H1 (cell line): ENCODE results near the gene GPR162. TPM values are rescaled to one million over a fixed set of nuclear protein-coding genes. Genes with fewer than 3 reads are reported as not detected.

ENCODE experiments used
- CTCF ChIA-PET: fragments of 300-600 bp; sonication (Branson Sonifier 250); formaldehyde crosslinking; loops from one replicate; lab custom pipeline; 2021; ENCODE audit not compliant: partially characterized antibody; lab: Charles Lee
- POLR2A ChIA-PET: fragments of 300-600 bp; sonication (Branson Sonifier 250); formaldehyde crosslinking; loops from one replicate; lab custom pipeline; 2021; ENCODE audit warnings: inconsistent platforms; ENCODE audit not compliant: partially characterized antibody; lab: Charles Lee
- DNase-seq, 2 experiments: peaks; one replicate each; pipeline versions ENCODE4 v3.0.0 to v3.0.0-alpha.2; 2010 to 2022; ENCODE audit warnings: low spot score in 2 of 2, low read depth in 1 of 2, mixed read lengths in 1 of 2
- FAIRE-seq: peaks from 2 replicates; lab custom pipeline; 2011; peaks lifted over from hg19 to GRCh38; lab: Jason Lieb, UNC
- H2AFZ ChIP-seq: 2 replicates; pipeline ENCODE4 v1.8.1; 2012; ENCODE audit warnings: low read length, inconsistent platforms
- H2AK5ac ChIP-seq: 2 replicates; pipeline ENCODE4 v1.6.1; 2013; ENCODE audit warnings: low read depth, low read length
- H2BK120ac ChIP-seq: replicated peaks from 2 replicates; pipeline ENCODE3; 2013; ENCODE audit warnings: low read depth, low read length, inconsistent platforms
- H2BK12ac ChIP-seq: 2 replicates; pipeline ENCODE4 v1.6.1; 2013; ENCODE audit warnings: low read depth, low read length
- H2BK15ac ChIP-seq: 2 replicates; pipeline ENCODE4 v1.6.1; 2013; ENCODE audit warnings: low read length
- H2BK20ac ChIP-seq: 2 replicates; pipeline ENCODE4 v1.6.1; 2013; ENCODE audit warnings: low read length
- H2BK5ac ChIP-seq: 2 replicates; pipeline ENCODE4 v1.6.1; 2013; ENCODE audit warnings: low read depth, low read length
- H3K14ac ChIP-seq: 2 replicates; pipeline ENCODE4 v1.6.1; 2013; ENCODE audit warnings: inconsistent platforms; ENCODE audit not compliant: insufficient read length
- H3K18ac ChIP-seq: 2 replicates; pipeline ENCODE4 v1.6.1; 2013; ENCODE audit warnings: low read length; ENCODE audit errors: extremely low read depth
- H3K23ac ChIP-seq: 2 replicates; pipeline ENCODE4 v1.6.1; 2013; ENCODE audit warnings: inconsistent platforms; ENCODE audit not compliant: insufficient read length
- H3K23me2 ChIP-seq: 2 replicates; pipeline ENCODE4 v1.6.1; 2013; ENCODE audit warnings: low read depth, low read length
- H3K27ac ChIP-seq: 2 replicates; pipeline ENCODE4 v1.6.1; 2011; ENCODE audit warnings: low read depth, low read length, inconsistent platforms
- H3K27me3 ChIP-seq, 4 experiments: replicated peaks in 1 of 4; 1 replicate in 1 of 4; 2 replicates in 3 of 4; pipeline versions ENCODE4 v1.6.1 to v1.8.1; 2011 to 2013; ENCODE audit warnings: low read length in 3 of 4, mild to moderate bottlenecking in 3 of 4, inconsistent platforms in 2 of 4, mixed read lengths in 2 of 4, moderate library complexity in 1 of 4; ENCODE audit not compliant: control insufficient read depth in 3 of 4, insufficient read depth in 3 of 4; ENCODE audit errors: extremely low read depth in 1 of 4
- H3K36me3 ChIP-seq, 4 experiments: 2 replicates each; pipeline versions ENCODE4 v1.6.1 to v1.8.1; 2011 to 2013; ENCODE audit warnings: mild to moderate bottlenecking in 4 of 4, low read length in 3 of 4, moderate library complexity in 2 of 4, control low read depth in 1 of 4, inconsistent platforms in 1 of 4; ENCODE audit not compliant: insufficient read depth in 4 of 4, control insufficient read depth in 2 of 4
- H3K4ac ChIP-seq: replicated peaks from 2 replicates; pipeline ENCODE3; 2013; ENCODE audit warnings: low read length, low read depth, mixed read lengths, inconsistent platforms; ENCODE audit not compliant: insufficient read length
- H3K4me1 ChIP-seq, 4 experiments: replicated peaks in 1 of 4; 1 replicate in 1 of 4; 2 replicates in 3 of 4; pipeline versions ENCODE4 v1.6.1 to v1.8.1; 2011 to 2013; ENCODE audit warnings: low read length in 3 of 4, inconsistent platforms in 2 of 4, mixed read lengths in 1 of 4; ENCODE audit not compliant: insufficient read depth in 4 of 4, control insufficient read depth in 3 of 4
- H3K4me2 ChIP-seq, 2 experiments: 2 replicates each; pipeline versions ENCODE4 v1.6.1 to v1.8.1; 2011 to 2013; ENCODE audit warnings: low read depth in 2 of 2, low read length in 2 of 2, control low read depth in 1 of 2, inconsistent platforms in 1 of 2, mild to moderate bottlenecking in 1 of 2; ENCODE audit not compliant: insufficient read depth in 1 of 2
- H3K4me3 ChIP-seq, 4 experiments: fragments of 200-600, 300-600 bp in 1 of 4; sonication (generic), shearing (Covaris generic), sonication (Bioruptor Twin) in 1 of 4; 2 replicates each; pipeline versions ENCODE4 v1.5.1 to v1.8.1; 2011 to 2016; ENCODE audit warnings: low read length in 4 of 4, low read depth in 3 of 4, control low read depth in 2 of 4, inconsistent platforms in 2 of 4, mild to moderate bottlenecking in 2 of 4, mixed read lengths in 1 of 4, moderate library complexity in 1 of 4; ENCODE audit not compliant: insufficient read depth in 2 of 4; ENCODE audit errors: extremely low read depth in 1 of 4
- H3K56ac ChIP-seq: replicated peaks from 2 replicates; pipeline ENCODE3; 2013; ENCODE audit warnings: low read depth, mild to moderate bottlenecking, mixed read lengths, low read length, inconsistent platforms; ENCODE audit not compliant: insufficient read length
- H3K79me1 ChIP-seq: 2 replicates; pipeline ENCODE4 v1.6.1; 2013; ENCODE audit warnings: low read depth, low read length, control low read depth
- H3K79me2 ChIP-seq, 2 experiments: 2 replicates each; pipeline versions ENCODE4 v1.6.1 to v1.8.1; 2012 to 2013; ENCODE audit warnings: low read length in 2 of 2, mild to moderate bottlenecking in 2 of 2, inconsistent platforms in 1 of 2; ENCODE audit not compliant: insufficient read depth in 2 of 2, control insufficient read depth in 1 of 2
- H3K9ac ChIP-seq, 4 experiments: replicated peaks in 1 of 4; 1 replicate in 1 of 4; 2 replicates in 3 of 4; pipeline versions ENCODE4 v1.6.1 to v1.8.1; 2011 to 2013; ENCODE audit warnings: low read depth in 3 of 4, low read length in 3 of 4, control low read depth in 2 of 4, mild to moderate bottlenecking in 2 of 4, moderate library complexity in 2 of 4, inconsistent platforms in 1 of 4; ENCODE audit errors: extremely low read depth in 1 of 4
- H3K9me3 ChIP-seq, 2 experiments: 2 replicates each; pipeline versions ENCODE4 v1.6.1 to v1.8.1; 2012 to 2013; ENCODE audit warnings: mild to moderate bottlenecking in 2 of 2, moderate library complexity in 2 of 2, control low read depth in 1 of 2, inconsistent platforms in 1 of 2, low read depth in 1 of 2, low read length in 1 of 2, mixed read lengths in 1 of 2; ENCODE audit not compliant: insufficient read depth in 2 of 2
- H4K20me1 ChIP-seq, 2 experiments: replicated peaks in 1 of 2; 2 replicates each; pipeline versions ENCODE3 to v1.8.1; 2011 to 2013; ENCODE audit warnings: inconsistent platforms in 2 of 2, low read length in 2 of 2, mild to moderate bottlenecking in 1 of 2; ENCODE audit not compliant: insufficient read depth in 2 of 2, control insufficient read depth in 1 of 2
- H4K5ac ChIP-seq: 2 replicates; pipeline ENCODE4 v1.6.1; 2013; ENCODE audit warnings: low read length, low read depth, mixed read lengths, inconsistent platforms; ENCODE audit not compliant: insufficient read length
- H4K8ac ChIP-seq: 2 replicates; pipeline ENCODE4 v1.8.0; 2013; ENCODE audit warnings: mild to moderate bottlenecking, moderate library complexity, low read length, inconsistent platforms; ENCODE audit not compliant: insufficient read depth; ENCODE audit errors: extremely low read depth
- H4K91ac ChIP-seq: replicated peaks from 2 replicates; pipeline ENCODE3; 2013; ENCODE audit warnings: low read length, mixed read lengths, inconsistent platforms; ENCODE audit not compliant: insufficient read length
- CBX8 ChIP-seq: fragments of 300-800, 300-1000 bp; sonication (generic); IDR thresholded peaks from 2 replicates; pipeline ENCODE4 v1.7.1; 2016; ENCODE audit warnings: low read depth, low read length, borderline replicate concordance
- CHD2 ChIP-seq: IDR thresholded peaks from 2 replicates; pipeline ENCODE4 v1.6.1; 2012; ENCODE audit warnings: low read length, improper control_type of control experiment
- E2F6 ChIP-seq: IDR thresholded peaks from 2 replicates; pipeline ENCODE4 v1.6.1; 2012; ENCODE audit warnings: inconsistent platforms
- HDAC2 ChIP-seq, 2 experiments: fragments of 300-600 bp in 1 of 2; sonication (generic) in 1 of 2; IDR thresholded peaks; 2 replicates each; pipeline ENCODE4 v1.6.1; 2011 to 2012; ENCODE audit warnings: low read depth in 2 of 2, low read length in 2 of 2, mild to moderate bottlenecking in 2 of 2, moderate library complexity in 2 of 2, borderline replicate concordance in 1 of 2, inconsistent platforms in 1 of 2
- KDM1A ChIP-seq: fragments of 200-600, 300-600 bp; sonication (generic); IDR thresholded peaks from 2 replicates; pipeline ENCODE4 v1.7.1; 2016; ENCODE audit warnings: mild to moderate bottlenecking, low read length, borderline replicate concordance
- NANOG ChIP-seq: IDR thresholded peaks from 2 replicates; pipeline ENCODE4 v1.6.1; 2011; ENCODE audit warnings: low read length, low read depth, mild to moderate bottlenecking, inconsistent platforms; ENCODE audit not compliant: insufficient read depth, poor library complexity, severe bottlenecking
- SP4 ChIP-seq: IDR thresholded peaks from 2 replicates; pipeline ENCODE4 v1.6.1; 2012; ENCODE audit warnings: low read length, inconsistent platforms
- TAF1 ChIP-seq: IDR thresholded peaks from 2 replicates; pipeline ENCODE4 v1.6.1; 2011; ENCODE audit warnings: mild to moderate bottlenecking, low read depth, low read length
- WGBS, 2 experiments: shearing (Covaris generic) in 1 of 2; methylation state at CpG; one replicate each; pipeline versions ENCODE4 v1.1.6 to v1.1.7; 2013 to 2015; ENCODE audit warnings: low lambda C conversion rate in 2 of 2, mixed read lengths in 2 of 2, inconsistent platforms in 1 of 2, low coverage in 1 of 2, missing lambda C conversion rate in 1 of 2; ENCODE audit not compliant: insufficient replicate concordance in 2 of 2, insufficient coverage in 1 of 2, insufficient read length in 1 of 2; ENCODE audit errors: extremely low coverage in 1 of 2, missing lambda C conversion rate in 1 of 2; 5-methylcytosine and 5-hydroxymethylcytosine counted together
- polyA plus RNA-seq, 7 experiments: library from polyadenylated mRNA; depleted of rRNA in 3 of 7; stranded (reverse) in 5 of 7; unstranded in 2 of 7; fragments of >200 nt in 5 of 7; fragments of 200-250 nt in 2 of 7; gene quantifications; 1 replicate in 5 of 7; 2 replicates in 1 of 7; 4 replicates in 1 of 7; pipeline versions ENCODE4 v1.2.1 to v1.2.3, GENCODE V29; 2011 to 2013; ENCODE audit warnings: missing spikeins in 2 of 7, mixed read lengths in 2 of 7
- total RNA-seq: library from RNA; stranded (reverse); fragmentation: NEBNext Ultra II Directional; extraction: Animal tissue kit (Norgen Biotek cat#: 25700); gene quantifications from 2 replicates; pipeline ENCODE4 v1.2.1, GENCODE V29; 2021

GPR162 gene
- total and polyA plus RNA-seq, 2 of the 8 experiments (the other 6 are each of a cell fraction or from before 2014, with no cell fraction given) = 7.3 to 8.8 TPM

GRCh38 chr12:6796576-6796975, 25.0 kb upstream of the GPR162 start:
- H3K27ac ChIP-seq = no peak overlapping the region
- no peaks in the 10 kb centered on the region for H3K36me3 ChIP-seq
- H3K18ac ChIP-seq = no peak overlapping the region
- H3K27me3 ChIP-seq = 0 out of 7 replicates have a peak, but pooled peaks cover 0 to 3% (median 0%) of the 10 kb centered on the region in 4 experiments
- H2BK120ac ChIP-seq = no peak overlapping the region
- DNase-seq = no peak
- H3K4me2 ChIP-seq = no peak overlapping the region
- no peak overlapping the region for H2BK20ac ChIP-seq
- H3K23me2 ChIP-seq = no peaks in the 10 kb centered on the region
- TF ChIP-seq KDM1A (no peak), NANOG (no peak), CHD2 (no peak), TAF1 (no peak), CBX8 (no peak), E2F6 (no peak), SP4 (no peak), HDAC2 (IDR thresholded peaks at IDR 0.05; ENCODE audit: borderline replicate concordance in 1 of 2, low read depth in 2 of 2, low read length in 2 of 2) (no peak)
- H2AK5ac ChIP-seq = no peak overlapping the region
- H3K9ac ChIP-seq = no peak overlapping the region
- no peak overlapping the region for H3K56ac ChIP-seq
- ChIA-PET CTCF (interaction anchor here (0.7 to 2.8 kb wide), 6 partner anchors 16 to 50 kb away, joined by 3 to 10 read pairs (median 4); partner anchors contain the start of gene MLF2), POLR2A (interaction anchor here (1.1 to 1.7 kb wide), 4 partner anchors 10 to 36 kb away, joined by 3 to 6 read pairs (median 5); partner anchors contain the start of gene GPR162)
- no peak overlapping the region for H4K91ac ChIP-seq
- no peak overlapping the region for H3K14ac ChIP-seq
- H4K20me1 ChIP-seq = no peaks in the 10 kb centered on the region
- H4K5ac ChIP-seq = no peak overlapping the region
- no peak overlapping the region for H2BK5ac ChIP-seq
- H3K4ac ChIP-seq = no peak overlapping the region
- WGBS, 2 experiments = 92% methylated on average over 4 of the region's 4 CpGs; no CpG with 5 or more reads in 1 of the 2 experiments
- peaks cover 0 to 3% (median 0%) of the 10 kb centered on the region in 4 experiments; a peak in 3 of 7 replicates for H3K4me1 ChIP-seq
- H2BK12ac ChIP-seq = no peak overlapping the region
- H3K4me3 ChIP-seq = no peak overlapping the region
- no peak for FAIRE-seq
- H3K79me2 ChIP-seq = no peaks in the 10 kb centered on the region
- no peaks in the 10 kb centered on the region for H3K79me1 ChIP-seq
- H3K9me3 ChIP-seq = no peaks in the 10 kb centered on the region
- no peak overlapping the region for H4K8ac ChIP-seq
- no peak overlapping the region for H2AFZ ChIP-seq
- H3K23ac ChIP-seq = no peak overlapping the region
- H2BK15ac ChIP-seq = no peak overlapping the region
